HPDE6-E6E7 (cell line): ENCODE results near the gene GNPTG.
"Not testable (repeated sequence)": the region's sequence is repeated elsewhere in the genome, so short reads cannot be mapped to it uniquely, and the experiment has no call there.

Experiments
- DNase-seq: peaks from one replicate; pipeline ENCODE4 v3.0.0; 2011; ENCODE audit warnings: missing footprints; ENCODE audit errors: extremely low spot score

The GNPTG gene

GRCh38 chr16:1319041-1319440 is 32.7 kb upstream of the GNPTG start:
- DNase-seq, result no peak

- DNase-seq, result no peak
Measured at GRCh38 chr16:1320097-1320496, 31.6 kb upstream of the GNPTG start.

GRCh38 chr16:1320658-1321240 is 31.0 kb upstream of the GNPTG start:
- no peak for DNase-seq

GRCh38 chr16:1322407-1322806 is 29.3 kb upstream of the GNPTG start:
- no peak for DNase-seq

- DNase-seq, result no peak
Measured at GRCh38 chr16:1323296-1324239, 28.2 kb upstream of the GNPTG start.

- no peak for DNase-seq
Measured at GRCh38 chr16:1324286-1324826, 27.4 kb upstream of the GNPTG start.

- no peak for DNase-seq
Measured at GRCh38 chr16:1325261-1325660, 26.5 kb upstream of the GNPTG start.

- DNase-seq, result no peak
Measured at GRCh38 chr16:1325673-1326371, 25.9 kb upstream of the GNPTG start.

- DNase-seq, result no peak
Measured at GRCh38 chr16:1326391-1326790, 25.3 kb upstream of the GNPTG start.

GRCh38 chr16:1326946-1327618 is 24.6 kb upstream of the GNPTG start:
- no peak for DNase-seq

- DNase-seq, result no peak
Measured at GRCh38 chr16:1327619-1327947, 24.1 kb upstream of the GNPTG start.

- not testable (repeated sequence) for DNase-seq
Measured at GRCh38 chr16:1328136-1328535, 23.6 kb upstream of the GNPTG start.

GRCh38 chr16:1328961-1329360 is 22.8 kb upstream of the GNPTG start:
- not testable (repeated sequence) for DNase-seq

- DNase-seq, result no peak
Measured at GRCh38 chr16:1330260-1330914, 21.3 kb upstream of the GNPTG start.

GRCh38 chr16:1330931-1331711 is 20.6 kb upstream of the GNPTG start:
- DNase-seq, result no peak

- DNase-seq, result peak; percentile 83
Measured at GRCh38 chr16:1331712-1332617, 19.8 kb upstream of the GNPTG start.

GRCh38 chr16:1332618-1333148 is 19.0 kb upstream of the GNPTG start:
- no peak for DNase-seq

GRCh38 chr16:1333149-1333812 is 18.4 kb upstream of the GNPTG start, which contains the start of gene BAIAP3:
Gene BAIAP3 (plus strand): TSS chr16:1333645. CDS start chr16:1338550, 4,905 bp downstream.
- DNase-seq, result peak; percentile 42
